Ovary (tissue), 9 donors: ENCODE measurements around the gene FBXO2. TPM values are rescaled to one million over a fixed set of nuclear protein-coding genes. Genes with fewer than 3 reads are reported as not detected.
"Not testable (repeated sequence)": the region's sequence is repeated elsewhere in the genome, so short reads cannot be mapped to it uniquely, and the experiment has no call there.

ENCODE experiments used
- DNase-seq, 5 donors: peaks; one replicate each; pipeline ENCODE4 v3.0.0-alpha.2; 2019 to 2020
- H3K27ac ChIP-seq, 2 donors: fragments of 200-600 bp; one replicate each; pipeline versions ENCODE4 v1.5.1 to v1.8.0; 2019 to 2022
- H3K27me3 ChIP-seq: fragments of 200-600 bp; one replicate; pipeline ENCODE4 v1.8.0; 2022
- H3K36me3 ChIP-seq: fragments of 200-600 bp; sonication (generic); one replicate; pipeline ENCODE4 v1.5.1; 2019
- H3K4me1 ChIP-seq: one replicate; pipeline ENCODE4 v1.8.1; 2013; ENCODE audit warnings: mild to moderate bottlenecking, moderate library complexity; ENCODE audit not compliant: insufficient read depth
- H3K4me3 ChIP-seq: fragments of 200-600 bp; sonication (generic); one replicate; pipeline ENCODE4 v1.5.1; 2017
- H3K9me3 ChIP-seq, 2 donors: fragments of 200-600 bp in 1 of 2; sonication (generic) in 1 of 2; one replicate each; pipeline versions ENCODE4 v1.5.1 to v1.8.1; 2013 to 2019; ENCODE audit warnings: mild to moderate bottlenecking in 1 of 2, moderate library complexity in 1 of 2
- EP300 ChIP-seq: sonication (generic); formaldehyde crosslinking; IDR thresholded peaks from one replicate; pipeline ENCODE4 v1.6.1; 2017; ENCODE audit warnings: antibody characterized with exemption
- POLR2A ChIP-seq: fragments of 450-650 bp; IDR thresholded peaks from one replicate; pipeline ENCODE4 v1.6.1; 2017; ENCODE audit warnings: antibody characterized with exemption, mild to moderate bottlenecking, moderate library complexity
- WGBS, 3 donors: extraction: QIAGEN DNeasy Blood & Tissue Kit in 1 of 3; methylation state at CpG; one replicate each; pipeline versions ENCODE4 v1.1.5 to v1.1.7; 2013 to 2017; 5-methylcytosine and 5-hydroxymethylcytosine counted together
- intact Hi-C, 4 donors: fragments of 100-400 bp; cut with DNase I; formaldehyde crosslinking; loops; one replicate each; pipeline versions ENCODE4 v1.11.0 to v1.15.1; 2022 to 2023
- polyA plus RNA-seq, 2 donors: library from polyadenylated mRNA; stranded (reverse); fragments of 200-250 nt in 1 of 2; fragments of 350-450 nt in 1 of 2; fragmentation: Illumina TruSeq in 1 of 2; extraction: RNeasy Lipid Tissue Mini Kit (QIAGEN cat#74804) in 1 of 2; gene quantifications; one replicate each; pipeline ENCODE4 v1.2.3, GENCODE V29; 2013 to 2014
- total RNA-seq, 7 donors: library from RNA; depleted of rRNA in 2 of 7; stranded (reverse); fragments of >200 nt in 2 of 7; fragmentation: NEBNext Ultra II Directional in 3 of 7; extraction: Animal tissue kit (Norgen Biotek cat#: 25700) in 3 of 7; gene quantifications; one replicate each; pipeline versions ENCODE4 v1.1.0 to v1.2.4, GENCODE V29; 2016 to 2023
- TF ChIP-seq, protein P1 (sequence below), 3 donors: fragments of 450-650 bp in 2 of 3; fragments of 200-600 bp in 1 of 3; IDR thresholded peaks; one replicate each; pipeline versions ENCODE4 v1.5.1 to v1.8.0; 2016 to 2022; ENCODE audit warnings: antibody characterized with exemption in 3 of 3, mild to moderate bottlenecking in 1 of 3
- donor health status: DM: no; HTN: no; CAD: no; lungs with moderate emphysema.
- donor health status: DM: no; HTN: no; CAD: no.
- donor health status: Bipolar disorder and iron deficiency.
- donor health status: DM: yes; HTN: yes; CAD: no.
- donor health status: DM: no; HTN: no; CAD: no.
- donor health status: DM: yes; HTN: yes; CAD: no.

Gene FBXO2
- total and polyA plus RNA-seq, 9 donors = 0.50 to 17.6 (median 2.7) TPM

DNA sequence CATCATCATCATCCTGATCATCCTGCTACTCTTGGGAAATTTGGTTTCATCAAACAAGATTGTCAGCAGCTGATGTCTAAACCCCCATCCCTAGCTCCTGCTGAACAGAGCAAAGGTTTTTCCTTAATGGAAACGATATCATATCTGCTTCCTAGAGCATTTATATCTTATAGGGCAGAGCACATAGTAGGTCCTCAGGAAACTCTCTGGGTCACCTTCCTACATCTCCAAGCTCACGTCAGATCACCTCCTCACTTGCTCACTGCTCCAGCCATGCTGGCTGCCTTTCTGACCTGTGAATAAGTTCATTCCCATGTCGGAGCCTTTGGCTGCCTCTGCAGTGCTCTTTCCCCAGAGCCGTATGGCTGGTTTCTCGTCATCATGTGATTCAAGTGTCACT is 10.4 kb downstream of the FBXO2 start:
- H3K9me3 ChIP-seq = no peaks in the 10 kb centered on the region
- no peak overlapping the region for H3K27ac ChIP-seq
- no peaks in the 10 kb centered on the region for H3K4me1 ChIP-seq
- WGBS, 3 donors = 41 to 62% (median 49%) methylated on average over 5 of the region's 5 CpGs
- H3K4me3 ChIP-seq = no peak overlapping the region
- H3K27me3 ChIP-seq = no peaks in the 10 kb centered on the region
- no peak for DNase-seq
- no peaks in the 10 kb centered on the region for H3K36me3 ChIP-seq
- intact Hi-C loops = loop anchor here in 3 of 4 donors (2.0 to 5.0 kb wide), 2 partner anchors 401 to 605 kb away; no protein-coding TSS in a partner anchor
- no peak for TF ChIP-seq POLR2A
- TF ChIP-seq, protein P1, sequence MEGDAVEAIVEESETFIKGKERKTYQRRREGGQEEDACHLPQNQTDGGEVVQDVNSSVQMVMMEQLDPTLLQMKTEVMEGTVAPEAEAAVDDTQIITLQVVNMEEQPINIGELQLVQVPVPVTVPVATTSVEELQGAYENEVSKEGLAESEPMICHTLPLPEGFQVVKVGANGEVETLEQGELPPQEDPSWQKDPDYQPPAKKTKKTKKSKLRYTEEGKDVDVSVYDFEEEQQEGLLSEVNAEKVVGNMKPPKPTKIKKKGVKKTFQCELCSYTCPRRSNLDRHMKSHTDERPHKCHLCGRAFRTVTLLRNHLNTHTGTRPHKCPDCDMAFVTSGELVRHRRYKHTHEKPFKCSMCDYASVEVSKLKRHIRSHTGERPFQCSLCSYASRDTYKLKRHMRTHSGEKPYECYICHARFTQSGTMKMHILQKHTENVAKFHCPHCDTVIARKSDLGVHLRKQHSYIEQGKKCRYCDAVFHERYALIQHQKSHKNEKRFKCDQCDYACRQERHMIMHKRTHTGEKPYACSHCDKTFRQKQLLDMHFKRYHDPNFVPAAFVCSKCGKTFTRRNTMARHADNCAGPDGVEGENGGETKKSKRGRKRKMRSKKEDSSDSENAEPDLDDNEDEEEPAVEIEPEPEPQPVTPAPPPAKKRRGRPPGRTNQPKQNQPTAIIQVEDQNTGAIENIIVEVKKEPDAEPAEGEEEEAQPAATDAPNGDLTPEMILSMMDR (IDR thresholded peaks at IDR 0.05) = no peak
- TF ChIP-seq EP300 = no peak

DNA sequence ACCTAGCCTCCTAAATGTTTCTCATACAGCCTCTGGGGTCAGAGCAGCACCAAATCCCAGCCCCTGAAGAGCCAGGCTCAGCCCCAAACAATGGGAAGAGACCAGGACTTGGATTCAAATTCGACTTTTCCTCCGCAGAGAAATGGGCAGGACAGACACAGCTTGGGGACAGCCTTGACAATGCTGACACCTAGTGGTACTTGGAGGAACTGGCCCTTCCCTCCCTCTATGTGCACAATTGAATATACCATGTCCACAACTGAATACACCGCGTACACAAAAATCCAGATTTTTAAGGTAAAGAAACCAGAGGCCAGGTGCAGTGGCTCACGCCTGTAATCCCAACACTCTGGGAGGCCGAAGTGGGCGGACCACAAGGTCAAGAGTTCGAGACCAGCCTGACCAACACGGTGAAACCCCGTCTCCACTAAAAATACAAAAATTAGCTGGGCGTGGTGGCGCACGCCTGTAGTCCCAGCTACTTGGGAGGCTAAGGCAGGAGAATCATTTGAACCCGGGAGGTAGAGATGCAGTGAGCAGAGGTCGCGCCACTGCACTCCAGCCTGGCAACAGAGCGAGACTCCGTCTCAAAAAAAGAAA is 11.7 kb downstream of the FBXO2 start:
- peak in 4 of 5 donors; percentile 61 to 71 (median 64) for DNase-seq
- not testable (repeated sequence) for H3K4me3 ChIP-seq, H3K27ac ChIP-seq, H3K27me3 ChIP-seq, H3K9me3 ChIP-seq, H3K36me3 ChIP-seq, H3K4me1 ChIP-seq
- TF ChIP-seq, protein P1 (IDR thresholded peaks at IDR 0.05) = peak; percentile 83 to 94 (median 84)
- WGBS, 3 donors = 45 to 54% (median 51%) methylated on average over 18 of the region's 18 CpGs
- intact Hi-C loops = loop anchor here in 2 of 4 donors (2.0 to 5.0 kb wide), 2 partner anchors 400 to 604 kb away; no protein-coding TSS in a partner anchor

DNA sequence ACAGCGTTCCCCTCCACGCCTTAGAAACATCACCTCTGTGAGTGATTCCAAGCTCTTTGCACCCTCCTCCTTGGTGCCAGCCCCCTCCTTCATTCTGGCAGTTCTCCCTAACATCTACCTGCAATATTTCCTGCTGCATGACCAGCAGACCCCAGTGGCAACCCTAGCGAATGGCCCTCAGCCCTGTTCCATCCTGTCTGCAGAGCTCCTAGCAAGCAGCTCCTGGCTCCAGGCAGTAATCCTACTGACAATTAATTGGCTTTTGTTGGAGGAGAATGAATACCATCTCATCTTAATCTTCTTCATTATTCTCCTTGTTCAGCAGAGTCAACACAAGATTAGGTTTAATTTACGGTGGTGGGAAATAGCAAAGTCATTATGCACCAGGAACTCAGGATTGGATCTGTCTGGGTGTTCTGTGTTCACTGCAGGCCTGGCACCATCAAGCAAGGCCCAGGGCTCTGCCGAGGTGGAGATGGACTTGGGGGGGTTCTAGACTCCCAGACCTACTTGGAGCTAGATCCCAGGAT is 12.4 kb downstream of the FBXO2 start:
- H3K9me3 ChIP-seq = no peaks in the 10 kb centered on the region
- no peak overlapping the region for H3K27ac ChIP-seq
- no peaks in the 10 kb centered on the region for H3K27me3 ChIP-seq
- no peaks in the 10 kb centered on the region for H3K36me3 ChIP-seq
- H3K4me1 ChIP-seq = no peaks in the 10 kb centered on the region
- no peak for TF ChIP-seq POLR2A
- TF ChIP-seq, protein P1 (IDR thresholded peaks at IDR 0.05) = no peak
- no peak for TF ChIP-seq EP300
- no peak for DNase-seq
- intact Hi-C loops = loop anchor here in 2 of 4 donors (2.0 to 5.0 kb wide), 3 partner anchors 399 to 603 kb away; no protein-coding TSS in a partner anchor
- 44 to 50% (median 49%) methylated on average over 5 of the region's 5 CpGs for WGBS, 3 donors
- no peak overlapping the region for H3K4me3 ChIP-seq

DNA sequence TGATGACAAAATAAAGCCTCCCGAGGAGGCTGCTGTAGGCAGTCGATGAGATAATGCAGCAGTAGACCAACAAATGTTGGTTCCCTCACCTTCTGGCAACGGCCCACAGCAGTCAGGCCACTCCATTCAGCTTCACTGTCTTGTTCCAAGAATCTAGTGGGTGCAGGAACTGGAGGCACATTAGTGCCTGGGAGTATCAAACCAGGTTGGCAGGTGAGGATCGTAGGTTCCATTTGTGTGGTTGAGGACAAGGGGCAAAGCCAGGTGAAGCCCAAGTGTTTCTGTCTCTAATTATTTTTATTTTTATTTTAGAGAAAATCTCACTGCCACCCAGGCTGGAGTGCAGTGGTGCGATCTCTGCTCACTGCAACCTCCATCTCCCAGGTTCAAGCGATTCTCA is 13.3 kb downstream of the FBXO2 start:
- H3K4me1 ChIP-seq = no peaks in the 10 kb centered on the region
- 53 to 58% (median 55%) methylated on average over 6 of the region's 6 CpGs for WGBS, 3 donors
- TF ChIP-seq EP300 = no peak
- TF ChIP-seq, protein P1 (IDR thresholded peaks at IDR 0.05) = no peak
- TF ChIP-seq POLR2A = no peak
- no peaks in the 10 kb centered on the region for H3K27me3 ChIP-seq
- no peaks in the 10 kb centered on the region for H3K36me3 ChIP-seq
- no peak overlapping the region for H3K27ac ChIP-seq
- intact Hi-C loops = loop anchor here in 2 of 4 donors (2.0 to 5.0 kb wide), 2 partner anchors 398 to 399 kb away; no protein-coding TSS in a partner anchor
- H3K4me3 ChIP-seq = no peak overlapping the region
- no peaks in the 10 kb centered on the region for H3K9me3 ChIP-seq
- no peak for DNase-seq
